GM21390 (cell line): Measurements from ENCODE around the gene PGS1.

Source experiments
- ATAC-seq: cut with Tn5 transposase; IDR thresholded peaks from one replicate; pipeline ENCODE4 v1.9.1; 2021; ENCODE audit not compliant: unreplicated experiment

The PGS1 gene

GRCh38 chr17:78387977-78388941 is 9.8 kb downstream of the PGS1 start:
- no peak for ATAC-seq

DNA sequence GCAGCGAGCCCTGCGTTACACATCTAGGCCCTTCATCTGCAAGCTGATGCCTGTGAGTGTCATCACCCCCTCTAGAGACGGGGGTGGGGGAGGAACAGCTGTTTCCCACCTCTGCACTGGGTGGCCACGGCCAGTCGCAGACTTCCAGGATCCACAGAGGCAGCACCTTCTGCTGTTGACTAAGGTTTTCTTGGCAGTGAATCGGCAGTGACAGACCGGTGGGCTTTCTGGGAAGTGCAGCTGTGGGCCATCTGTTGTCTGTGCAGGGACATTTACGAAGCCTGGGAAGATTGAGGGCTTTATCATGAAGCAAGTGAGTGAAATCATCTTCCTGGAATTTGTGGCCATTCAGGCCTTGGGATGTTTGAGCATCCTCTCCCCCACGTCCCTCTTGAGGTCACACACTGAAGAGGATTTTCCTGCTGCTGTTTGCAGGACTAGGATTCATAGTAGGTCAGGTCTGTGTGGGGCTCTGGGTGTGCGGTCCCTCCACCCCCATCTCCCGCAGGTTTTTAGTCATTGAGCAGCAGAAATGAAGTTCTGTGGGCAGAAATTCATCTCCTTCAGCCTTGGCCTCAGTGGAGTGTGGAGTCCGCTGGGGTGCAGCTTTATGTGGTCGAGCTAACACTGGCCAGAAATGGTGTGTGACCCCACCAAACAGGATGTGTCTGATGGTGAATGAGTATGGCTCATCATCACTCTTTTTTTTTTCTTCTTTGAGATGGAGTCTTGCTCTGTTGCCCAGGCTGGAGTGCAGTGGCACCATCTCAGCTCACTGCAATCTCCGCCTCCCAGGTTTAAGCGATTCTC is 12.0 kb downstream of the PGS1 start:
- no peak for ATAC-seq

- ATAC-seq, result no peak
Observed at GRCh38 chr17:78391051-78391431, 12.6 kb downstream of the PGS1 start.

- ATAC-seq, result no peak
Observed at GRCh38 chr17:78391843-78392242, 13.4 kb downstream of the PGS1 start.

GRCh38 chr17:78392295-78392694 is 13.8 kb downstream of the PGS1 start:
- ATAC-seq, result no peak

GRCh38 chr17:78393575-78393974 is 15.1 kb downstream of the PGS1 start:
- no peak for ATAC-seq

DNA sequence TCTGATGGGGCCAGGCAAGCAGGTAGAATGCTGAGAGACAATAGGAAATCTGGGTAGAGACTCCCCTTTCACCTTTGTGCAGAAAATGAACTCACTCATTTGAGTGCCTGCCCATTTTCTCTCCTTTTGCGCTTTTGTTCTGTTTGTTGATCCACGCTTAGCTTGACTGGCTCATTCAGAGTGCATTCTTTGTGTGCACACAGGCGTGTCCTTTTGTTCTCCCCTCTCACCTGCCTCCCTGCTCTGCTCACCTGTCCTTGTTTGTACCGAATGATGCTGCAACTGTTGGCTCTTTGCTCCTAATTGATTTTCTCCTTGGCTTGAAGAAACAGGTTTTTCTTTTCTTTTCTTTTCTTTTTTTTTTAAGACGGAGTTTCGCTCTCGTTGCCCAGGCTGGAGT is 15.8 kb downstream of the PGS1 start:
- no peak for ATAC-seq

GRCh38 chr17:78395155-78395554 is 16.7 kb downstream of the PGS1 start:
- ATAC-seq, result no peak

GRCh38 chr17:78396441-78397337 is 18.2 kb downstream of the PGS1 start:
- ATAC-seq, result no peak

GRCh38 chr17:78397681-78398101 is 19.2 kb downstream of the PGS1 start:
- ATAC-seq, result no peak

DNA sequence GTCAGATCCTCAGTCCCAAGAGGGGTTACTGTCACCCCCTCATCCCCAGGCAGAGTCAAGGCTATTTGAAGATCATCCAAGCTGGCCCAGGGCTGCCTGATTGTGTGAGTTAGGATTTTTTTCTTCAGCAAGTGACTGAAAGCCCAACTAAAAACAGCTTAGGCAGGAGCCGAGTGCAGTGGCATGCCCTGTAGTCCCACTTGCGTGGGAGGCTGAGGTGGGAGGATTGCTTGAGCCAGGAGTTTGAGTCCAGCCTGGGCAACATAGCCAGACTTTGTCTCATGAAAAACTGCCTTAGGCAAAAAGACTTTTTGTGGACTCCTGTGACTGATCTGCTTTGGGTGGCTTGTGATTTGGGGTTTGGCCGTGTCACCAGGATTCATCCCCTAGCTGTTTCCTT is 19.9 kb downstream of the PGS1 start:
- no peak for ATAC-seq

DNA sequence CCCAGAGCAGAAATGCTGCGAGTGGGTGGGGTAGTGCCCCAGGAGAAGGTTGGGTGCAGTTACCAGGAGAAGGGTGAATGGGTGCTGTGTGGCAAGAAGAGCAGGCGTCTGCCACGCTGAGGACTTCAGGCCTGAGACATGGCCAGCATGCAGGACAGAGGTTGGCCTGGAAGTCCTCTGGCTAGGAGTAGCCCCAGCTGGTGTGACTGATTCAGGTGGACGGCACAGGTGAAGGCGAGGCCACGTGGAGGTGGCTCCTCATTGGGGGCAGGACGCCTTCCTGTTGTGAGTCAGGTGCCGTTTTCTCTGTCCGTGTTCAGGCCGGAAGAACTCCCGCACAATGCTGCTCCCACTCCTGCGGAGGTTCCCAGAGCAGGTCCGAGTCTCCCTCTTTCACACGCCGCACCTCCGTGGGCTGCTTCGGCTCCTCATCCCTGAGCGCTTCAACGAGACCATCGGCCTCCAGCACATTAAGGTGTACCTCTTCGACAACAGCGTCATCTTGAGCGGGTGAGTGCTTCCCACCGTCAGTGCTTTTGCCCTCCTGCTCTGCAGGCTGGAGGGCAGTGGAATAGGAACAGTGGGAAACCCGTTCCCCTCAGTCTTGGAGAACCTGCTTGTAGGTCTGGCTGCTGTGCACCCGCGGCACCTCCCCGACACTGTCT is 20.7 kb downstream of the PGS1 start:
- no peak for ATAC-seq

DNA sequence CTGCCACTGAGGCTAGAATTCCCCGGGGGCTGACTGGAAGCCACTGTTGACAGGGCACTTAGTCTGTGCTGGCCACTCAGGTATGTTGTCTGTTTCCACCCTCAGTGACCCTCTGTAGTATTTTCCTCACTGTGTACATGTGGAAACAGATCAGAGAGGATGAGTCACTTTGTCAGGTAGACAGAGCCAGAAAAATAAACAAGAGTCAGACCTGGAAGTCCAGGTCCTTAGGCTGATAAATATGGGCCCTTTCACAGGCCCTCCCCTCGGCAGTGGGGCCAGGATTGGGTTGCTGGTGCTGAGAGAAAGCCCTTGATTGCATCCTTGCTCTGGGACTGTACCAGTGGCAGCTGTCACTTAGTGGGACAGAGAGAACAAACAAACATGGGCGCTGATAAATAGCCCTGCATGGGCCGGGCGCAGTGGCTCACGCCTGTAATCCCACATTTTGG is 21.3 kb downstream of the PGS1 start:
- ATAC-seq, result no peak

GRCh38 chr17:78400581-78401240 is 22.3 kb downstream of the PGS1 start:
- no peak for ATAC-seq

DNA sequence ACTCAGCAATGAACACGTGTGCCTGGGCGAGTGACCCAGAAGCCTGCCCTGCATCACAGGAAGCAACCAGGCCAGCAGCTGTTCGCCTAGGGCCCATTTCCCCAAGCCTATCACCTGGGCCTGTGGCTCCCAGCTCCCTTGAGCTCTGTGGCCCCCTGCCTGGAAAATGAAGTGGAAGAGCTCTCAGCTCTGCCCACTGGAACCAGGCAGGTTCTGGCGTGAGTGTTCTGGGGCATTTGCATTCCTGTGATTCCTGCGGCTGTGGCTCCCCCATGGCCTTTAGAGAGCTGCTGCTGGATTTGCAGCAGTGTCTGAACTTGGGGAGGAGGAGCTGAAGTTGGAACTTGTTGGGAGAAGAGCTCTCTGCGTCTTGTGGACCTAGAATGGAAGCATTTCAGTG is 22.8 kb downstream of the PGS1 start:
- no peak for ATAC-seq

GRCh38 chr17:78401891-78402290 is 23.4 kb downstream of the PGS1 start:
- ATAC-seq, result no peak

DNA sequence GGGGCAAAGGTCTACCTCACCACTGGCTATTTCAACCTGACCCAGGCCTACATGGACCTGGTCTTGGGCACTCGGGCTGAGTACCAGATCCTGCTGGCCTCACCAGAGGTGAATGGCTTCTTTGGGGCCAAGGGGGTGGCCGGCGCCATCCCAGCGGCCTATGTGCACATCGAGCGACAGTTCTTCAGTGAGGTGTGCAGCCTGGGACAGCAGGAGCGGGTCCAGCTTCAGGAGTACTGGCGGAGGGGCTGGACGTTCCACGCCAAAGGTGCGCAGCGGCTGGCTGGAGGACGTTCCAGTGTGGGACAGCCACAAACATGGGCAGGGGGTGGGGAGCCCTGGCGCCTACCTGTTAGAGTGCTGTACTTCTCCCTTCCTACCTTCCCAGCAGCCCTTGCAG is 25.4 kb downstream of the PGS1 start:
- ATAC-seq, result no peak

- no peak for ATAC-seq
Observed at GRCh38 chr17:78406396-78406795, 27.9 kb downstream of the PGS1 start.

DNA sequence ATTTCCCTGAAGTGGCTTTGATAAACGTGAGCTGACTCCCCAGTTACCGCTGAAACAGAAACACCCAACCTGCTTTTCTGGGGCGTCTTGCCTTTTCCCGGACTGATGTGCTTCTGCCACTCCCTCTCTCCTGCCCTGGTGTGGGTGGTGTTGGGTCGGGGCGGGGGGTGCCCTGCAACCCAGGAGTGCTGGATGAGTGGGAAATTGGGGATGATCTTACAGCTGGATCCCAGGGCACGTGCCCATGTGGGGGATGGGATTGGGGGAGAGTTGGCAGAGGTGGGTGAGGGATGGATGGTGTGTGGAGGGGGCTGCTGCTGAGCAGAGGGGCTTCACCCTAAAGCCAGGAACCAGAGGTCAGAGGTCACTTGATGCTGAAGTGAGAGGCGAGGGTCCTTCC is 28.5 kb downstream of the PGS1 start:
- no peak for ATAC-seq
